AG09319 (cell line): ENCODE measurements around the gene TOR1AIP1.

Source experiments
- DNase-seq: peaks from one replicate; pipeline ENCODE4 v3.0.0-alpha.2; 2010; ENCODE audit warnings: low read depth; ENCODE audit errors: extremely low read depth
- TF ChIP-seq, protein P1 (sequence below): IDR thresholded peaks from 2 replicates; pipeline ENCODE4 v1.5.1; 2011; ENCODE audit warnings: low read depth, mild to moderate bottlenecking, inconsistent platforms, low read length, moderate library complexity

TOR1AIP1 gene

DNA sequence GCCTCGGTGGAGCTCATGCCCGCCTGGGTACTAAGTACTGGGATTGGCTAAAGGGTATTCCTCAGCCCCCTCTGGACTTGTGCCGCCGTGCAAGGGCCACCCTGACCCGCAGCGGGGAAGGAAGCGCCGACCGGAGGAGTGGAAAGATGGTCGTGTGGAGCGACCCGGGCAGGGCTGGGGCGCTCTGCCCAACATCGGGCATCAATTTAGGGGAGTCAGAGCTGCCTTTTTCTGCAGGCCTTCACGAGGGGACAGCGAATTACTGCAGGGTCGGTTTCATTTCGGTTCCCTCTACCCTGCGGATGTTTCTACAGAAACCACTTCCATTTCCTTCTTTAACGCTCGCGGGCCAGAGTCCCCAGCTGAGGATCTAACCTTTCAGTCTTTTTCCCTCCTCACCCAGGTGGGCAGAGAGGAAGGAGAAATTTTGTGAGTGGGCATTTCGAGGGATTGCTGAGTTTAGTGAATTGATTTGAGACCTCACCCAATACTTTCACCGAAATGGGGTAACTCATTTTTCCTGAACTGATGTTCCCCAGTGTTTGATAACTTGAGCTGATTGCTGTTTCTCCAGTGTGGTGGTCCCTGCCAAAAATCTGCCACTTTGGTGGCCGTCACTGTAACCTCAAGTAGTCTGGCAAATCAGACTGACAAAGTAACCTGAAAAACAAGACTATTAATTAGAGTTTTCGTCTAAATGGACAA is 1.1 kb downstream of the TOR1AIP1 start:
- TF ChIP-seq, protein P1, sequence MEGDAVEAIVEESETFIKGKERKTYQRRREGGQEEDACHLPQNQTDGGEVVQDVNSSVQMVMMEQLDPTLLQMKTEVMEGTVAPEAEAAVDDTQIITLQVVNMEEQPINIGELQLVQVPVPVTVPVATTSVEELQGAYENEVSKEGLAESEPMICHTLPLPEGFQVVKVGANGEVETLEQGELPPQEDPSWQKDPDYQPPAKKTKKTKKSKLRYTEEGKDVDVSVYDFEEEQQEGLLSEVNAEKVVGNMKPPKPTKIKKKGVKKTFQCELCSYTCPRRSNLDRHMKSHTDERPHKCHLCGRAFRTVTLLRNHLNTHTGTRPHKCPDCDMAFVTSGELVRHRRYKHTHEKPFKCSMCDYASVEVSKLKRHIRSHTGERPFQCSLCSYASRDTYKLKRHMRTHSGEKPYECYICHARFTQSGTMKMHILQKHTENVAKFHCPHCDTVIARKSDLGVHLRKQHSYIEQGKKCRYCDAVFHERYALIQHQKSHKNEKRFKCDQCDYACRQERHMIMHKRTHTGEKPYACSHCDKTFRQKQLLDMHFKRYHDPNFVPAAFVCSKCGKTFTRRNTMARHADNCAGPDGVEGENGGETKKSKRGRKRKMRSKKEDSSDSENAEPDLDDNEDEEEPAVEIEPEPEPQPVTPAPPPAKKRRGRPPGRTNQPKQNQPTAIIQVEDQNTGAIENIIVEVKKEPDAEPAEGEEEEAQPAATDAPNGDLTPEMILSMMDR, result no peak
- DNase-seq, result no peak

DNA sequence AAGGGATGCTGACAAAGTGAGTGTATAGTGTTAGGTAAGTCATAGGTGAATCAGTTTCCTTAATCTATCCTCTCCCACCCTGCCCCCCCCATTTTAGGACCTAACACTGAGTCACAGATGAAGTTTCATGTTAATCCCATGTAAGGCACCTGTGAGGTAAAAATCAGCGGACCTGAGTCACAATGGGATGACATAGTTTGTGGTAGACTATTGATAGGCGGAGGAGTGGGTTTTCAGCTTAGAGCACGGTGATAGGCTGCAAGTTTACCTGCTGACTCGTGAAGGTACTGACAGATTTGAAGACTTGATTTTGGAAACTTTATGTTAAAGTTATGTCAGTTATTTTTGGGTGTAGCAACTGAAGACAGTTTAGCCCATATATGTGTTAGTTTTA is 1.7 kb downstream of the TOR1AIP1 start:
- TF ChIP-seq, protein P1, result no peak
- DNase-seq, result no peak

DNA sequence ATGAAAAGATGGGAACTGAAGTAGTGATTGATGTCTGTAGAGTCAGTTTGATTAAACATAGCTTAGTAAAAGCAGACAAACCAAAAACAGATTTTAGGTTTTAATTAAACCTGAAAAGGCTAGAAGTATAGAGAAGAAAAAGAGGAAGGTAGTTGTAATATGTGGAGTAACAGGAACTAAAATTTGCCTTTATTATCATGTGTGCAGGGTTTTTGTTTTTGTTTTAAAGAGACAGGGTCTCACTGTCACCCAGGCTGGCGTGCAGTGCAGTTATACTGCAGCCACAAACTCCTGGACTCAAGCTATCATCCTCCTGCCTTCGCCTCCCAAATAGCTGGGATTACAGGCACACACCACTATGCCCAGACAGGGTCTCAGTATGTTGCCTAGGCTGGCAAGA is 6.0 kb downstream of the TOR1AIP1 start:
- TF ChIP-seq, protein P1, result no peak
- DNase-seq, result no peak

DNA sequence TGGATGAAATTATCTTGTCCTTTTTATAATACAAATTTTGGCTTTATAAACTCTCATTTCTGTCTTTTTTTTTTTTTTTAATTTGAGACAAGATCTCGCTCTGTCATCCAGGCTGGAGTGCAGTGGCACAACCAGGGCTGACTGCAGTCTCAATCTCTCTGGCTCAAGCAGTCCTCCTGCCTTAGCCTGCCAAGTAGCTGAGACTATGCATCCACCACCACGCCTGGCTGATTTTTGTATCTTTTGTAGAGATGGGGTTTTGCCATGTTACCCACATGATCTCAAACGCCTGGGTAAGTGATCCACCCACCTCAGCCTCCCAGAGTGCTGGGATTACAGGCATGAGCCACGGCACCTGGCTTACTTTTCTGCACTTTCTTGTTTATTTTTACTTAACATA is 7.5 kb downstream of the TOR1AIP1 start:
- TF ChIP-seq, protein P1, result no peak

DNA sequence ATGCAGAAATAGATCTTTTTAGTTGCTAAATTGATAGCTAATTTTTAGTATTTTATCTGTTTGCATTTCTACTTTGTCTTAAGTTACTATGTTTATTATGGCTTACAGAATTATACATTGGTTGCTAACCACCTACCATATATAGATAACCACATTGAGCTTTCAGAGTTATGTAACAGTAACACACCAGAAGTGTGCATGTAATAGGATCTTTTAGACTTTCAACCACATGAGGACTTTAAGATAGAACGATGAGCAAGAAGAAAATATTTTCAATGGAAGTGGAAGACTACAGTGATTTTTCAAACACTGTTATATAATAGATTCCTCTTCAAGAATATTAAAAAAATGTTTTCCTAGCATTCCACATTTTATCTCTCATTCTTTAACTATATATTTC is 28.8 kb downstream of the TOR1AIP1 start:
- TF ChIP-seq, protein P1, result no peak
- no peak for DNase-seq

More for the DNA sequence above, 7.5 kb downstream of the TOR1AIP1 start:
- DNase-seq, result no peak

DNA sequence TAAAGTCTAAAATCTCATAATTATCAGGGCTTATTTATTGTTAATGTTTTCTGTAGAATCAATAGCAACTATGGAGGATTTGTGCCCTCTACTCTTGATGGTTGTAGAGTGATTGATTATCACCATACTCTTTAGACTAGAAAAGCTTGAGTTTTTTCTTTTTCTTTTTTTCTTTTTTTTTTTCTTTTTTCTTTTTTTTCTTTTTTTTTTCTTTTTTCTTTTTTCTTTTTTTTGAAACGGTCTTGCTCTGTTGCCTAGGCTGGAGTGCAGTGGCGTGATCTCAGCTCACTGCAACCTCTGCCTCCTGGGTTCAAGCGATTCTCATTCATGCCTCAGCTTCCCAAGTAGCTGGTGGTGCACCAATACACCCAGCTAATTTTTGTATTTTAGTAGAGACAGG is 29.7 kb downstream of the TOR1AIP1 start:
- DNase-seq, result no peak
- TF ChIP-seq, protein P1, result no peak

DNA sequence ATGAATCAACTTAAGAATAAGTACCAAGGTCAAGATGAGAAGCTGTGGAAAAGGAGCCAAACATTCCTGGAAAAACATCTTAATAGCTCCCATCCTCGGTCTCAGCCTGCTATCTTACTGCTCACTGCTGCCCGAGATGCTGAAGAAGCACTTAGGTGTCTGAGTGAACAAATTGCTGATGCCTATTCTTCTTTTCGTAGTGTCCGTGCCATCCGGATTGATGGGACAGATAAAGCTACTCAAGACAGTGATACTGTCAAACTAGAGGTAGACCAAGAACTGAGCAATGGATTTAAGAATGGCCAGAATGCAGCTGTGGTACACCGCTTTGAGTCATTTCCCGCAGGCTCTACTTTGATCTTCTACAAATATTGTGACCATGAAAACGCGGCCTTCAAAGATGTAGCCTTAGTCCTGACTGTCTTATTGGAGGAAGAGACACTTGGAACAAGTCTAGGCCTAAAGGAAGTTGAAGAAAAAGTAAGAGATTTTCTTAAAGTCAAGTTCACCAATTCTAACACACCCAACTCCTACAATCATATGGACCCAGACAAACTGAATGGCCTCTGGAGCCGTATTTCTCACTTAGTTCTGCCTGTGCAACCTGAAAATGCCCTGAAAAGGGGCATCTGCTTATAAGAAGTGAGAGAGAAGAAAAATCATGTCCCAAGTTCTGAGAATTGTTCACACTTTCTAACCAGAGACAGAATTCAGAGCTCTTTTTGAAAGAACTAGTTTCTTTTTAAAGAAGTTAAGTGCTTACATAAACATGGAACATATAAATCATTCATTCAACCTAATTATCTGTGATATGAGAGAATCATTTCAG is 35.7 kb downstream of the TOR1AIP1 start:
- DNase-seq, result no peak
- TF ChIP-seq, protein P1, result no peak
